Sigmoid colon (tissue), 7 donors: ENCODE results near the gene DDA1. TPM values are rescaled to one million over a fixed set of nuclear protein-coding genes. Genes with fewer than 3 reads are reported as not detected.

Experiments used
- DNase-seq: peaks from one replicate; pipeline ENCODE4 v3.0.0-alpha.2; 2019
- H3K27ac ChIP-seq, 4 donors: fragments of 200-600 bp; sonication (generic); one replicate each; pipeline ENCODE4 v1.5.1; 2016 to 2019; ENCODE audit warnings: mild to moderate bottlenecking in 1 of 4
- H3K27me3 ChIP-seq, 3 donors: fragments of 200-600 bp; sonication (generic); one replicate each; pipeline ENCODE4 v1.5.1; 2019; ENCODE audit warnings: mild to moderate bottlenecking in 1 of 3
- H3K36me3 ChIP-seq, 4 donors: fragments of 200-600 bp; sonication (generic); one replicate each; pipeline ENCODE4 v1.5.1; 2016 to 2019
- H3K4me1 ChIP-seq, 4 donors: fragments of 200-600 bp; sonication (generic); one replicate each; pipeline ENCODE4 v1.5.1; 2017 to 2019
- H3K4me3 ChIP-seq, 4 donors: fragments of 200-600 bp; sonication (generic); one replicate each; pipeline ENCODE4 v1.5.1; 2017 to 2019; ENCODE audit warnings: mild to moderate bottlenecking in 2 of 4, moderate library complexity in 1 of 4
- H3K9me3 ChIP-seq, 4 donors: fragments of 200-600 bp in 3 of 4; sonication (generic) in 3 of 4; one replicate each; pipeline versions ENCODE4 v1.5.1 to v1.6.1; 2013 to 2019
- EP300 ChIP-seq, 4 donors: sonication (generic); formaldehyde crosslinking; IDR thresholded peaks; one replicate each; pipeline ENCODE4 v1.6.1; 2017; ENCODE audit warnings: antibody characterized with exemption in 4 of 4
- POLR2A ChIP-seq, 2 donors: fragments of 450-650 bp; IDR thresholded peaks; one replicate each; pipeline ENCODE4 v1.6.1; 2016; ENCODE audit warnings: antibody characterized with exemption in 2 of 2, mild to moderate bottlenecking in 2 of 2, moderate library complexity in 2 of 2
- POLR2AphosphoS5 ChIP-seq, 4 donors: sonication (generic); formaldehyde crosslinking; IDR thresholded peaks; one replicate each; pipeline ENCODE4 v1.6.1; 2017; ENCODE audit warnings: antibody characterized with exemption in 4 of 4
- WGBS, 2 donors: extraction: QIAGEN DNeasy Blood & Tissue Kit; methylation state at CpG; one replicate each; pipeline ENCODE4 v1.1.7; 2013; 5-methylcytosine and 5-hydroxymethylcytosine counted together
- intact Hi-C: fragments of 100-400 bp; cut with DNase I; formaldehyde crosslinking; loops from one replicate; pipeline ENCODE4 v1.15.1; 2023
- polyA plus RNA-seq, 3 donors: library from polyadenylated mRNA; stranded (reverse); fragments of 200-250 nt; gene quantifications; one replicate each; pipeline ENCODE4 v1.2.3, GENCODE V29; 2013
- total RNA-seq, 4 donors: library from RNA; depleted of rRNA; stranded (reverse); fragments of >200 nt; gene quantifications; one replicate each; pipeline ENCODE4 v1.1.0, GENCODE V29; 2016
- TF ChIP-seq, protein P1 (sequence below), 4 experiments: fragments of 450-650 bp in 3 of 4; fragments of 200-600 bp in 1 of 4; IDR thresholded peaks; one replicate each; pipeline ENCODE4 v1.5.1; 2016 to 2019; ENCODE audit warnings: antibody characterized with exemption in 4 of 4, mild to moderate bottlenecking in 3 of 4, moderate library complexity in 2 of 4
- donor health status: healthy with polysubstance abuse.
- donor health status: Bipolar disorder and iron deficiency.
- donor health status: healthy.

Gene DDA1
- total and polyA plus RNA-seq, 7 donors = 6.1 to 101 (median 10.3) TPM

DNA sequence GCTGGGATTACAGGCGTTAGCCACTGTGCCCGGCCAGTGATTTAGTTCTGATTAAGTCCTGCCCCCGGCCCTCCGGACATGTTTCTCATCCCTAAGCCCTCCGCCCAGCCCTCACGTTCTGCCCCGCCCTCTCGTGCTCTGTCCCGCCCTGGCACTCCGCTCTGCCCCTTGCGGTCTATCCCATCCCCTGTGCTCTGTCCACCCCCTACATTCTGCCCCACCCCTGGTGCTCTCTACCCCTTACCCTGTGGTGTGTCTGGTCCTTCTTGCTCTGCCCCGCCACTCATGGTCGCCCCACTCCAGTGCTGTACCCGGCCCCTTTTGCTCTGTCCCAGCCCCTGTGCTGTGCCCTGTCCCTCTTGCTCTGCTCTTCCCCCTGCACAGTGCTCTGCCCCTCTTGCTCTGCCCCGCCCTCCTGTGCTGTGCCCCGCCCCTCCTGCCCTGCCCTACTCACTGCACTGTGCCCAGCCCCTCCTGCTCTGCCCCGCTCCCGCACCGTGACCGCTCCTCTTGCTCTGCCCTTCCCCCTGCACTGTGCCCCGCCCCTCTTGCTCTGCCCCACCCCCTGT is 31.0 kb downstream of the DDA1 start:
- Histone ChIP-seq H3K4me3 (no peak overlapping the region), H3K27ac (no peak overlapping the region), H3K4me1 (peaks cover 0 to 28% (median 21%) of the 10 kb centered on the region in 4 donors), H3K9me3 (no peaks in the 10 kb centered on the region), H3K27me3 (no peaks in the 10 kb centered on the region), H3K36me3 (peaks cover 0 to 17% (median 0%) of the 10 kb centered on the region in 4 donors)
- intact Hi-C loops = no loop called here
- no peak for TF ChIP-seq POLR2AphosphoS5 (IDR thresholded peaks at IDR 0.05)
- TF ChIP-seq, protein P1, sequence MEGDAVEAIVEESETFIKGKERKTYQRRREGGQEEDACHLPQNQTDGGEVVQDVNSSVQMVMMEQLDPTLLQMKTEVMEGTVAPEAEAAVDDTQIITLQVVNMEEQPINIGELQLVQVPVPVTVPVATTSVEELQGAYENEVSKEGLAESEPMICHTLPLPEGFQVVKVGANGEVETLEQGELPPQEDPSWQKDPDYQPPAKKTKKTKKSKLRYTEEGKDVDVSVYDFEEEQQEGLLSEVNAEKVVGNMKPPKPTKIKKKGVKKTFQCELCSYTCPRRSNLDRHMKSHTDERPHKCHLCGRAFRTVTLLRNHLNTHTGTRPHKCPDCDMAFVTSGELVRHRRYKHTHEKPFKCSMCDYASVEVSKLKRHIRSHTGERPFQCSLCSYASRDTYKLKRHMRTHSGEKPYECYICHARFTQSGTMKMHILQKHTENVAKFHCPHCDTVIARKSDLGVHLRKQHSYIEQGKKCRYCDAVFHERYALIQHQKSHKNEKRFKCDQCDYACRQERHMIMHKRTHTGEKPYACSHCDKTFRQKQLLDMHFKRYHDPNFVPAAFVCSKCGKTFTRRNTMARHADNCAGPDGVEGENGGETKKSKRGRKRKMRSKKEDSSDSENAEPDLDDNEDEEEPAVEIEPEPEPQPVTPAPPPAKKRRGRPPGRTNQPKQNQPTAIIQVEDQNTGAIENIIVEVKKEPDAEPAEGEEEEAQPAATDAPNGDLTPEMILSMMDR (IDR thresholded peaks at IDR 0.05) = no peak
- TF ChIP-seq POLR2A (IDR thresholded peaks at IDR 0.05) = no peak
- TF ChIP-seq EP300 (IDR thresholded peaks at IDR 0.05) = no peak
- 25 to 74% methylated on average over 21 of the region's 21 CpGs for WGBS, 2 donors
- no peak for DNase-seq

DNA sequence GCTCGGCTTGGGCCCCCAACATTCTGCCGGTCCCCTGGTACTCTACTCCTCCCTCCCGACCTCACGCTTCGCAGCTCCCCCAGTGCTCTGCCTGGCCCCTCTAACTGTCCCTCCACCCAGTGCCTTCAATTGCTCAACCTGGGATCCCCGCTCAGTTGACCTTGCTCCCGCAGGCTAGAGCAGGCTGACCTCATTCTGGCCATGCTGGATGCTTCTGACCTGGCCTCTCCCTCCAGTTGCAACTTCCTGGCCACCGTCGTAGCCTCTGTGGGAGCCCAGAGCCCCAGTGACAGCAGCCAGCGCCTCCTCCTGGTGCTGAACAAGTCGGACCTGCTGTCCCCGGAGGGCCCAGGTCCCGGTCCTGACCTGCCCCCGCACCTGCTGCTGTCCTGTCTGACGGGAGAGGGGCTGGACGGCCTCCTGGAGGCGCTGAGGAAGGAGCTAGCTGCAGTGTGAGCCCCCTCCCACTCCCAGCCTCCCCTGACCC is 31.6 kb downstream of the DDA1 start:
- DNase-seq = no peak
- no peak overlapping the region for H3K27ac ChIP-seq
- no peak overlapping the region for H3K4me3 ChIP-seq
- 58 to 81% methylated on average over 17 of the region's 17 CpGs for WGBS, 2 donors
- no peaks in the 10 kb centered on the region for H3K9me3 ChIP-seq
- peaks cover 0 to 23% (median 16%) of the 10 kb centered on the region in 4 donors for H3K4me1 ChIP-seq
- H3K36me3 ChIP-seq = peaks cover 0 to 17% (median 0%) of the 10 kb centered on the region in 4 donors
- H3K27me3 ChIP-seq = no peaks in the 10 kb centered on the region
- intact Hi-C loops = no loop called here
- TF ChIP-seq, protein P1 (IDR thresholded peaks at IDR 0.05) = no peak
- TF ChIP-seq EP300 (IDR thresholded peaks at IDR 0.05) = no peak

DNA sequence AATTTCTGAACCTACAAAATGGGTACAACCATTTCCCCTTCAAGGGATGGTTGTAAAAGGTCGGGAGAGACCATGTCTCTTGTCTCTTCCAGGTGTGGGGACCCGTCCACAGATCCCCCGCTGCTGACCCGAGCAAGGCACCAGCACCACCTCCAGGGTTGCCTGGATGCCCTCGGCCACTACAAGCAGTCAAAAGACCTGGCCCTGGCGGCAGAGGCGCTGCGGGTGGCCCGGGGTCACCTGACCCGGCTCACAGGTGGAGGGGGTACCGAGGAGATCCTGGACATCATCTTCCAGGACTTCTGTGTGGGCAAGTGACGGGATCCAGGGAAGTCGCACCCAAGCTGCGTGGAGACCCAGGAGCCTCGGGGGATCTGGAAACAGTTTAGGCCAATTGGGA is 32.0 kb downstream of the DDA1 start:
- no peak overlapping the region for H3K27ac ChIP-seq
- H3K4me1 ChIP-seq = peaks cover 0 to 23% (median 14%) of the 10 kb centered on the region in 4 donors
- TF ChIP-seq, protein P1 (IDR thresholded peaks at IDR 0.05) = no peak
- TF ChIP-seq POLR2A (IDR thresholded peaks at IDR 0.05) (no peak), POLR2AphosphoS5 (IDR thresholded peaks at IDR 0.05) (no peak), EP300 (IDR thresholded peaks at IDR 0.05) (no peak)
- H3K4me3 ChIP-seq = no peak overlapping the region
- H3K27me3 ChIP-seq = no peaks in the 10 kb centered on the region
- WGBS, 2 donors = 94% methylated on average over 15 of the region's 15 CpGs
- no peaks in the 10 kb centered on the region for H3K9me3 ChIP-seq
- peaks cover 0 to 17% (median 0%) of the 10 kb centered on the region in 4 donors for H3K36me3 ChIP-seq
- no peak for DNase-seq
- intact Hi-C loops = no loop called here

DNA sequence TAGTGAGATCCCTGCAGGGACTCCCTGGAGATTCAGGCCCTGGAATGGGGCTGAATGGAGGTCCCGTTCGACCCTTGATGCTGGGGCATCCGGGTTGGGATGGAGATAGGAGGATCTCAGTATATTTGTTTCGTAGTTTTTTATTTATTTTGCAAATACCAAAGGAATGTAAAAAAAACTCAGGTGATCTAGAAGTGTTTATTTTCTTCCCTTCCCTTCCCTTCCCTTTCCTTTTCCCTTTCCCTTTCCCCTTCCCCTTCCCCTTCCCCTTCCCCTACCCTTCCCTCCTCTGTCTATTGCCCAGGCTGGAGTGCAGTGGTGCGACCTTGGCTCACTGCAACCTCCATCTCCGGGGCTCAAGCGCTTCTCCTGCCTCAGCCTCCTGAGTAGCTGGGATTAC is 32.5 kb downstream of the DDA1 start:
- H3K9me3 ChIP-seq = no peaks in the 10 kb centered on the region
- H3K4me1 ChIP-seq = peaks cover 0 to 24% (median 15%) of the 10 kb centered on the region in 4 donors
- no peak for DNase-seq
- intact Hi-C loops = no loop called here
- 88 to 92% methylated on average over 7 of the region's 7 CpGs for WGBS, 2 donors
- peaks cover 0 to 17% (median 0%) of the 10 kb centered on the region in 4 donors for H3K36me3 ChIP-seq
- H3K27me3 ChIP-seq = no peaks in the 10 kb centered on the region
- H3K4me3 ChIP-seq = no peak overlapping the region
- H3K27ac ChIP-seq = no peak overlapping the region
- TF ChIP-seq POLR2AphosphoS5 (IDR thresholded peaks at IDR 0.05) (no peak), EP300 (IDR thresholded peaks at IDR 0.05) (no peak), POLR2A (IDR thresholded peaks at IDR 0.05) (no peak)
- TF ChIP-seq, protein P1 (IDR thresholded peaks at IDR 0.05) = no peak
